ENCODE measurements around the gene ACBD3.

DNA sequence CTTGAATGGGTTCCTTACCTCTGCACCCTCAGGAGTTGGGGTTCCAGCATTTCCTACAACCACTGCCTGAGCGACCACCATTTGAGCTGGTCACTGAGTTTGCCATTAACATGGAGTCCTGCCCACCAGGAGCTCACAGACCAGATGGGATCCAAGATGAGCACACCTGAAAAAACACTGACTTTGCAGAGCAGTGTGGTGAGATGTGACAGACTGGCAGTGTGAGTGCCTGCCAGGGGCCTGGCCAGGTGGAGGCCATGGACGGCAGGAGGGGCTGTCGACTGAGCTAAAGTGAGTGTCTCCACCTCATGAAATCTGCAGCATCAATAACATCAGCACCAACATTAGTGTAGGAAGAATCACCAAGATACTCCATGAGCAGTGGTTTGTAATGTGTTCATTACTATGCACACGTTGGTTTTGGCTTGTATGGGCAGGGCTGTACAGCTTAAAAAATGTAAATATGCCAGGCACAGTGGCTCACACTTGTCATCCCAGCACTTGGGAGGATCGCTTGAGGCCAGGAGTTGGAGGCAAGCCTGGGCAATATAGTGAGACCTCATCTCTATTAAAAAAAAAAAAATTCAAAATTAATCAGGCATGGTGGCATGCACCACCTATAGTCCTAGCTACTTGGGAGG is 24.8 kb upstream of the ACBD3 start:
- TF ChIP-seq, protein P1, sequence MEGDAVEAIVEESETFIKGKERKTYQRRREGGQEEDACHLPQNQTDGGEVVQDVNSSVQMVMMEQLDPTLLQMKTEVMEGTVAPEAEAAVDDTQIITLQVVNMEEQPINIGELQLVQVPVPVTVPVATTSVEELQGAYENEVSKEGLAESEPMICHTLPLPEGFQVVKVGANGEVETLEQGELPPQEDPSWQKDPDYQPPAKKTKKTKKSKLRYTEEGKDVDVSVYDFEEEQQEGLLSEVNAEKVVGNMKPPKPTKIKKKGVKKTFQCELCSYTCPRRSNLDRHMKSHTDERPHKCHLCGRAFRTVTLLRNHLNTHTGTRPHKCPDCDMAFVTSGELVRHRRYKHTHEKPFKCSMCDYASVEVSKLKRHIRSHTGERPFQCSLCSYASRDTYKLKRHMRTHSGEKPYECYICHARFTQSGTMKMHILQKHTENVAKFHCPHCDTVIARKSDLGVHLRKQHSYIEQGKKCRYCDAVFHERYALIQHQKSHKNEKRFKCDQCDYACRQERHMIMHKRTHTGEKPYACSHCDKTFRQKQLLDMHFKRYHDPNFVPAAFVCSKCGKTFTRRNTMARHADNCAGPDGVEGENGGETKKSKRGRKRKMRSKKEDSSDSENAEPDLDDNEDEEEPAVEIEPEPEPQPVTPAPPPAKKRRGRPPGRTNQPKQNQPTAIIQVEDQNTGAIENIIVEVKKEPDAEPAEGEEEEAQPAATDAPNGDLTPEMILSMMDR (IDR thresholded peaks at IDR 0.05; ENCODE audit: low read depth, low read length, poor library complexity, severe bottlenecking): no peak
- no peak for TF ChIP-seq EZH2phosphoT487 (IDR thresholded peaks at IDR 0.05; ENCODE audit: borderline replicate concordance, low read length)

Measured in DOHH2 (cell line).